Measurements from ENCODE around the gene HSFX2. TPM values are rescaled to one million over a fixed set of nuclear protein-coding genes. Genes with fewer than 3 reads are reported as not detected.
"Not testable (repeated sequence)": the region's sequence is repeated elsewhere in the genome, so short reads cannot be mapped to it uniquely, and the experiment has no call there.

The HSFX2 gene
- total RNA-seq = not detected
- long read RNA-seq, partial matches to known transcripts = 1 of 1 reads
- long read RNA-seq, other reads (novel, unspliced or antisense) = 0 of 1 reads

- intact Hi-C loops (cut with DNase I); DNase-seq (ENCODE audit: low spot score): not testable (repeated sequence)
Measured at GRCh38 chrX:149595214-149595613, at the start of gene HSFX2. Gene HSFX2 (minus strand): TSS chrX:149595314. CDS start chrX:149594700, 614 bp downstream.

- DNase-seq (ENCODE audit: low spot score) = no peak
- intact Hi-C loops (cut with DNase I) = loop anchor here (10.0 kb wide), 1 partner anchor 79 kb away; no protein-coding TSS in a partner anchor
Measured at GRCh38 chrX:149643496-149643895, 48.4 kb upstream of the HSFX2 start.

GRCh38 chrX:149641835-149642234, 46.7 kb upstream of the HSFX2 start:
- intact Hi-C loops (cut with DNase I) = loop anchor here (10.0 kb wide), 1 partner anchor 77 kb away; no protein-coding TSS in a partner anchor
- no peak for DNase-seq (ENCODE audit: low spot score)

- intact Hi-C loops (cut with DNase I) = loop anchor here (10.0 kb wide), 1 partner anchor 77 kb away; no protein-coding TSS in a partner anchor
Measured at GRCh38 chrX:149641432-149641831, 46.3 kb upstream of the HSFX2 start.

GRCh38 chrX:149639568-149639967, 44.5 kb upstream of the HSFX2 start:
- no peak for DNase-seq (ENCODE audit: low spot score)
- intact Hi-C loops (cut with DNase I) = no loop called here

More at GRCh38 chrX:149641432-149641831, 46.3 kb upstream of the HSFX2 start:
- no peak for DNase-seq (ENCODE audit: low spot score)

- no peak for DNase-seq (ENCODE audit: low spot score)
- intact Hi-C loops (cut with DNase I) = no loop called here
Measured at GRCh38 chrX:149638860-149639259, 43.7 kb upstream of the HSFX2 start.

GRCh38 chrX:149633511-149633910, 38.4 kb upstream of the HSFX2 start:
- no peak for DNase-seq (ENCODE audit: low spot score)
- intact Hi-C loops (cut with DNase I) = no loop called here

- intact Hi-C loops (cut with DNase I) = loop anchor here (2.0 kb wide), 1 partner anchor 91 kb away; the partner anchor contains the start of gene EOLA1
- DNase-seq (ENCODE audit: low spot score) = peak; percentile 84
Measured at GRCh38 chrX:149631234-149632165, 36.4 kb upstream of the HSFX2 start, which contains the start of gene TMEM185A. Gene TMEM185A (minus strand): TSS chrX:149631792. CDS start chrX:149631580, 212 bp downstream.

- intact Hi-C loops (cut with DNase I) = loop anchor here (2.0 kb wide), 1 partner anchor 90 kb away; the partner anchor contains the start of gene EOLA1
Measured at GRCh38 chrX:149630681-149631233, 35.6 kb upstream of the HSFX2 start.

GRCh38 chrX:149629730-149630387, 34.7 kb upstream of the HSFX2 start:
- intact Hi-C loops (cut with DNase I) = loop anchor here (2.0 kb wide), 1 partner anchor 89 kb away; the partner anchor contains the start of gene EOLA1
- DNase-seq (ENCODE audit: low spot score) = no peak

More at GRCh38 chrX:149630681-149631233, 35.6 kb upstream of the HSFX2 start:
- DNase-seq (ENCODE audit: low spot score) = no peak

GRCh38 chrX:149628768-149629167, 33.7 kb upstream of the HSFX2 start:
- intact Hi-C loops (cut with DNase I) = no loop called here

GRCh38 chrX:149628280-149628679, 33.2 kb upstream of the HSFX2 start:
- intact Hi-C loops (cut with DNase I) = no loop called here

More at GRCh38 chrX:149628768-149629167, 33.7 kb upstream of the HSFX2 start:
- no peak for DNase-seq (ENCODE audit: low spot score)

GRCh38 chrX:149626829-149627228, 31.7 kb upstream of the HSFX2 start:
- DNase-seq (ENCODE audit: low spot score); intact Hi-C loops (cut with DNase I): not testable (repeated sequence)

More at GRCh38 chrX:149628280-149628679, 33.2 kb upstream of the HSFX2 start:
- DNase-seq (ENCODE audit: low spot score) = no peak

GRCh38 chrX:149619662-149620061, 24.5 kb upstream of the HSFX2 start:
- intact Hi-C loops (cut with DNase I); DNase-seq (ENCODE audit: low spot score): not testable (repeated sequence)

GRCh38 chrX:149618871-149619270, 23.8 kb upstream of the HSFX2 start:
- intact Hi-C loops (cut with DNase I) = no loop called here
- no peak for DNase-seq (ENCODE audit: low spot score)

- intact Hi-C loops (cut with DNase I) = no loop called here
- no peak for DNase-seq (ENCODE audit: low spot score)
Measured at GRCh38 chrX:149611623-149612175, 16.6 kb upstream of the HSFX2 start.

- intact Hi-C loops (cut with DNase I) = no loop called here
- no peak for DNase-seq (ENCODE audit: low spot score)
Measured at GRCh38 chrX:149610511-149610910, 15.4 kb upstream of the HSFX2 start.

- no peak for DNase-seq (ENCODE audit: low spot score)
- intact Hi-C loops (cut with DNase I) = no loop called here
Measured at GRCh38 chrX:149607699-149608098, 12.6 kb upstream of the HSFX2 start.

- DNase-seq (ENCODE audit: low spot score); intact Hi-C loops (cut with DNase I): not testable (repeated sequence)
Measured at GRCh38 chrX:149605248-149605885, 10.3 kb upstream of the HSFX2 start.

All from cardiac septum (tissue), 1 donor.